ENCODE measurements around the gene SETD3. TPM values are rescaled to one million over a fixed set of nuclear protein-coding genes. Genes with fewer than 3 reads are reported as not detected.

Gene SETD3
- 71.2 and 74.2 TPM in 2 replicates for total RNA-seq

DNA sequence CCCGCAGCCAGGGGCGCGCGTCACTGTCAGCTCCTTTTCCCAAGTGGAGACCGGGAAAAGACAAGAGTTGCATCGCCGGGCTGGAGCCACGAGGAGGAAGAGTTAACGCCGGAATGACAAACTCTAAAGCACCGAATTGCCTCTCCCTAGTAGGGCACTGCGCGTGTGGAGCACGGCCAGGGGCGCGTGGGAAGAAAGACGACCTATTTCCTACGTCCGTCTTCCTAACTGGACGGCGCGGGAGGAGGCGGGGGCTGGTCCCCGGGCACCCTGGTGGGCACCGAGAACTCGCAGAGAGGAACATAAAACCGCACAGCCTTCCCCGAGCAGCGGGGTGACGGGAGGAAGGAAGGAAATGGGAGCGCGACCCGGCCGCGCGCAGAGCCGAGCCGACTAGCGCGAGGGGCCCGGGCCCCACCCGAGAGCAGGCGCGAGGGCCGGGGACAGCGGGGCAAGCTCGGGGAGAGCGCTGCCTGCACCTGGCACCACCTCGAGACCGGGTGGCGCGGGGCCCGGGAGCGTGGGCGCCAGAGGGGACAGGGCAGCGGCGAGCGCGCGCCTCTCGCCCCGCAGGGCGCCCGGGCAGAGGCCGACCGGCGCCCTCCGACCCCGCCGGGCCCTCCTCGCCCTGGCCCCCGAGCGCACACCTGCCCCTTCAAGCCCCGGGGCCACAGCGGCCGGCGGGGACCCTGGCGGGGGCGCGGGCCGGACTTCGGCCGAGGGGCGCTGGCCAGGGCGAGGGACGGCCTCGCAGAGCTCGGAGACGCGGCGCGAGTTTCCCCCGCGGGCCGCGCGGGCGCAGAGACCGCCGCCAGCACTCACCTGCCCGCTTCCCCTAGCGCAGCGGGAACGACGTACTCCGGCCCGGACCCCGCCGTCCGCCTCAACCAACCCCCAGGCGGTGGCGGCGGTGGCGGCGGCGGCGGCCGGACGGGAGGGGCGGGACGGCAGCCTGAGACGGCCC is at the start of gene SETD3:
Gene SETD3 (minus strand): TSS at position 954 of the 964 bp plus-strand sequence. CDS start 15,054 bp downstream, outside the sequence.

DNA sequence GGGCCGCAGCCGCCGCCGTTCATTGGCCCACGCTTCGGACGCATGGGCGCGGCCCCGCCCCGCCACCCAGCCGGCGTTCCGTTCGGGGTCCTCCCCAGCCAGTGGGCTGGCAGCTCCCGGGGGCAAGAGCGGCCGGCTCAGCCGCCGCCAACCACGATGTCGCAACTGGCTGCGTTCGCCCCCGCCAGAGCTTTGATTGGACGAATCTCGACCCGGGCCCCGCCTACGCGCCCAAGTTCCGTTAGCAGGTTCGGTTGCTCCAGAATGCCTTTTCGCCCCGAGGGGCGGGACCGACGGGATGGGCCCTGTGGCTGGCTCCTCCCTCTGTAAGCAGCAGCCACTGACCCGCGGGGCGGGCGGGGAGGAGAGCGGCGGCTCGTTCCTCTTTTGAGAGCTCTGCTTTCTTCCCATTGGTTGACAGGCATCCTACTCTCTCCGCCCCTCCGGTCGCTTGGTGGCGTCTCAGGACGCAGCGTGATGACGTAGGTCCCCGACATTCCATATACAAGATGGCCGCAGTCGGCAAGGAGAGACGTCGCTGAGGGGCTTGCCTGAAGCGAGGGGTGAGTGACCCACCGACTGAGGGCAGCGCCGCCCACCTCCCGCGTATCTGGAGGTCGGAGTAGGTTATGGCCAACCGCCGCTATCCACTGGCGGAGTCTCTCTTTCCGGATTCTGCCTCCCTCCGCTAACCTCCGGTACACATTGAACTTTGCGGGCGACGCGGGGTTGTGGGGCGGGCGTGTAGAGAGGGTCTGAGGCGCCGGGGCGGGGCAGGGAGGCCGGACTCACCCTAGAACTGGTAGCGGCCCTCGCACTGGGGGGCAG is 472 bp upstream of the SETD3 start, which contains the start of gene CCNK:
Gene CCNK (plus strand): TSS at position 493 of the 828 bp plus-strand sequence. CDS start 11,269 bp downstream, outside the sequence.

Other genes with a start within 250 kb of the SETD3 start
- 8.9 and 14.8 TPM in 2 replicates for gene BCL11B, start 208.7 kb downstream of the SETD3 start, total RNA-seq
- gene CCNK, start 550 bp upstream of the SETD3 start, total RNA-seq = 43.1 and 73.3 TPM in 2 replicates
- 30.8 and 49.6 TPM in 2 replicates for gene CCDC85C, start 123.3 kb upstream of the SETD3 start, total RNA-seq
- gene HHIPL1, start 164.3 kb upstream of the SETD3 start, total RNA-seq = 1.0 and 1.7 TPM in 2 replicates
- 0.07 TPM in 1 of 2 replicates, not detected in the other for gene CYP46A1, start 203.4 kb upstream of the SETD3 start, total RNA-seq